D721Med (cell line): ENCODE measurements around the gene ACP4.
A peak's percentile ranks its signal among the peaks of the same experiment; 100 is the strongest.

ENCODE experiments used
- DNase-seq: peaks from one replicate; pipeline ENCODE4 v3.0.0; 2011; ENCODE audit warnings: low spot score; ENCODE audit not compliant: insufficient read length
- FAIRE-seq: peaks from 2 replicates; lab custom pipeline; 2011; peaks lifted over from hg19 to GRCh38; lab: Jason Lieb, UNC
- TF ChIP-seq, protein P1 (sequence below): IDR thresholded peaks from 2 replicates; pipeline ENCODE4 v1.5.1; 2012; ENCODE audit warnings: mild to moderate bottlenecking, control low read depth; ENCODE audit not compliant: insufficient read depth; ENCODE audit errors: missing control alignments

ACP4 gene

DNA sequence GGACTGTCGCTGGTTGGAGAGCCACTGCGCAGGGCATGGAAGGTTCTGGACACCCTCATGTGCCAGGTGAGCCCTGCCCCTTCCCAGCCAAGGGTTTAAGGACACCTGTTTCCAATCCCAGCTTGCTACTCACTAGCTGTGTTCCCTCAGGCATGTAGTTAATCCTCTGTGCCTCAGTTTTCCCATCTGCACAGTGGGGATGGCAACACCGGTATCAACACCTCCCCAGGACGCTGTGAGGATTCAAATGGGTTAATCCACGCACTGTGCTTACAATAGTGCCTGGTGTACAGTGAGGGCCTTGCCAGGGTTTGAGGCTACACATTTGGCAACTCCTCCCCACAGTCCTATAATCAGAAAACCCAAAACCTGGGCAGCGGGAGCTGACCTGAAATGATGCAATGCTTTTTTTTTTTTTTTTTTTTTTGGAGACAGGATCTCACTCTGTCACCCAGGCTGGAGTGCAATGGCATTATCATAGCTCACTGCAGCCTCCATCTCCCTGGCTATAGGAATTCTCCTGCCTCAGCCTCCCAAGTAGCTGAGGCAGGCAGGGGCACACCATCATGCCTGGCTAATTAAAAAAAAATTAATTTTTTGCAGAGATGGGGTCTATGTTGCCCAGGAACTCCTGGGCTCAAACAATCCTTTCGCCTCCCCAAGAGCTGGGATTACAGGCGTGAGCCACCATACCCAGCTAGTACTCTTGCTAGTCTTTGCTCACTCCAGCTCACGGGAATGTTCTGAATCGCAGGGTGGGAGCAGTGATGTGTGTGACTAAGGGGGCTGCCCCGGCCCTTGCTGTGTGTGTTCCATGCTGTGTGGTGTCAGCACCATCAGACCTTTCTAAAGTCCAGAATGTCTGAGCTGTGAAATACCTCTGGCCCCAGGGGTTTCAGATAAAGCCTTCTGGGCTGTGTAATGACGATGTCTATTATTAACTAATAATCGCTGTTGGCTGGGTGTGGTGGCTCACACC is 2.3 kb downstream of the ACP4 start:
- FAIRE-seq (no peak), DNase-seq (peak; percentile 7)
- TF ChIP-seq, protein P1, sequence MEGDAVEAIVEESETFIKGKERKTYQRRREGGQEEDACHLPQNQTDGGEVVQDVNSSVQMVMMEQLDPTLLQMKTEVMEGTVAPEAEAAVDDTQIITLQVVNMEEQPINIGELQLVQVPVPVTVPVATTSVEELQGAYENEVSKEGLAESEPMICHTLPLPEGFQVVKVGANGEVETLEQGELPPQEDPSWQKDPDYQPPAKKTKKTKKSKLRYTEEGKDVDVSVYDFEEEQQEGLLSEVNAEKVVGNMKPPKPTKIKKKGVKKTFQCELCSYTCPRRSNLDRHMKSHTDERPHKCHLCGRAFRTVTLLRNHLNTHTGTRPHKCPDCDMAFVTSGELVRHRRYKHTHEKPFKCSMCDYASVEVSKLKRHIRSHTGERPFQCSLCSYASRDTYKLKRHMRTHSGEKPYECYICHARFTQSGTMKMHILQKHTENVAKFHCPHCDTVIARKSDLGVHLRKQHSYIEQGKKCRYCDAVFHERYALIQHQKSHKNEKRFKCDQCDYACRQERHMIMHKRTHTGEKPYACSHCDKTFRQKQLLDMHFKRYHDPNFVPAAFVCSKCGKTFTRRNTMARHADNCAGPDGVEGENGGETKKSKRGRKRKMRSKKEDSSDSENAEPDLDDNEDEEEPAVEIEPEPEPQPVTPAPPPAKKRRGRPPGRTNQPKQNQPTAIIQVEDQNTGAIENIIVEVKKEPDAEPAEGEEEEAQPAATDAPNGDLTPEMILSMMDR = no peak

- FAIRE-seq (no peak), DNase-seq (peak; percentile 18)
- TF ChIP-seq, protein P1 = no peak
Measured at GRCh38 chr19:50793558-50794065, 3.4 kb downstream of the ACP4 start.

GRCh38 chr19:50794074-50794875 is 4.1 kb downstream of the ACP4 start:
- FAIRE-seq = no peak
- DNase-seq = no peak

GRCh38 chr19:50794876-50795663 is 4.9 kb downstream of the ACP4 start:
- TF ChIP-seq, protein P1 = no peak
- DNase-seq (no peak), FAIRE-seq (no peak)

More at GRCh38 chr19:50794074-50794875, 4.1 kb downstream of the ACP4 start:
- TF ChIP-seq, protein P1 = no peak

DNA sequence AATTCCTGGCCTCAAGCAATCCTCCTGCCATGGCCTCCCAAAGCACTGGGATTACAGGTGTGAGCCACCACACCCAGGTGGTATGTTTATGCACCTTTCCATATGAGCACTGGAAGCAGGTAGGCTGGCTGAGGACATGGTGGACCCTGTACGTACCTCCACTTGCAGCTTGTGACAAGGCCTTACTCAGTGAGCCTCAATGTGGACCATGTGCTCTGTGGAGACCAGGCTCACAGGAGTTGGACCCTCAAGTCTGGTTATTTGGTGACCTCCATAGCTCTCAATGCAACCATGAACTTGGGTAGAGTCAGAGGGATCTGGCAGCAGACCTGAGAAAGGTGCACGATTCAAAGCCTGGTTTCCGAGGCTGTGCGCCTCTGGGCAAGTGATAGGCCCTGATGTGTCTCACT is 5.5 kb downstream of the ACP4 start:
- DNase-seq (no peak), FAIRE-seq (no peak)
- TF ChIP-seq, protein P1 = no peak

GRCh38 chr19:50796128-50796633 is 6.0 kb downstream of the ACP4 start:
- TF ChIP-seq, protein P1 = no peak
- no peak for DNase-seq
- no peak for FAIRE-seq
